Measurements from ENCODE around the gene CTNNA2. TPM values are rescaled to one million over a fixed set of nuclear protein-coding genes. Genes with fewer than 3 reads are reported as not detected.

Gene CTNNA2
- total and polyA plus RNA-seq, 2 of the 8 experiments (the other 6 are each of a cell fraction or from before 2014, with no cell fraction given): 3.9 to 9.0 TPM

DNA sequence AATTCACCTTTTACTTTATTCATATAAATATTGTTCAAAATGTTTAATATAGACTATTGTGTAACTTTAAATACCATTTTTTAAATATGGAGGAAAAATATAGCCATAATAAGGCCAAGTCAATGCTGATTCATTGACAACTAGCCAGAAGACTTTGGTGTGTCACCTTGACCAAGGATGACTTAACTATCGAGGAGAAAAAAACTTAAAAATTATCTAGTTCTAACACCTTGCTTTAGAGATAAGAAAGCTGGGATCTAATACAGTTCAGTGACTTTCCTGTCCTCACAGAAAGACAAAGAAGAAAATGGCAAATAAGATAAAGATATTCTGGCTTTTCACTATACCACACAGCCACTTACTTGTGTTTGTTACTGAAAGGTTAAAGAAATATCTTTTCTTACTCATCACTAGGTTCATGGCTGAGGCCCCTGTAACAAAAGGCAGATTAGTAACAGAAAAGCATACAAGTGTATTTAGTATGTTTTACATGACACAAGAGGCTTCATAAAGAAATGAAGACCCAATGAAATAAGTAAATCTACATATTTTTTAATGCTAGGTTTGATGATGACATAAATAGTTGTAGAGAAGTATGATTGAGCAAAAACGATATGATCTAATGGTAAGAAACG, 857.6 kb downstream of the CTNNA2 start:
- no peak overlapping the region for H3K27ac ChIP-seq (ENCODE audit: low read depth, low read length)
- H3K23ac ChIP-seq (ENCODE audit: insufficient read length): no peak overlapping the region
- H3K18ac ChIP-seq (ENCODE audit: extremely low read depth, low read length): no peak overlapping the region
- no peak overlapping the region for H4K8ac ChIP-seq (ENCODE audit: extremely low read depth, insufficient read depth, low read length)
- peaks cover 0 to 4% (median 0%) of the 10 kb centered on the region in 4 experiments; a peak in 1 of 7 replicates for H3K4me1 ChIP-seq (replicated peaks in 1 of 4; ENCODE audit: control insufficient read depth in 3 of 4, insufficient read depth in 4 of 4, low read length in 3 of 4)
- no peak overlapping the region for H2BK20ac ChIP-seq (ENCODE audit: low read length)
- FAIRE-seq: no peak
- no peaks in the 10 kb centered on the region for H3K23me2 ChIP-seq (ENCODE audit: low read depth, low read length)
- no peak overlapping the region for H4K91ac ChIP-seq (replicated peaks; ENCODE audit: insufficient read length, low read length)
- H3K56ac ChIP-seq (replicated peaks; ENCODE audit: insufficient read length, low read depth, low read length): no peak overlapping the region
- H2AFZ ChIP-seq (ENCODE audit: low read length): no peak overlapping the region
- DNase-seq (ENCODE audit: low read depth in 1 of 2, low spot score in 2 of 2): no peak
- no peak overlapping the region for H2AK5ac ChIP-seq (ENCODE audit: low read depth, low read length)
- H3K4me2 ChIP-seq (ENCODE audit: insufficient read depth in 1 of 2, low read depth in 2 of 2, low read length in 2 of 2): no peak overlapping the region
- H4K20me1 ChIP-seq (replicated peaks in 1 of 2; ENCODE audit: control insufficient read depth in 1 of 2, insufficient read depth in 2 of 2, low read length in 2 of 2): no peaks in the 10 kb centered on the region
- H3K36me3 ChIP-seq (ENCODE audit: control insufficient read depth in 2 of 4, insufficient read depth in 4 of 4, low read length in 3 of 4): no peaks in the 10 kb centered on the region
- no peaks in the 10 kb centered on the region for H3K79me1 ChIP-seq (ENCODE audit: low read depth, low read length)
- peaks cover 0 to 1% (median 0%) of the 10 kb centered on the region in 4 experiments; a peak in 2 of 7 replicates for H3K27me3 ChIP-seq (replicated peaks in 1 of 4; ENCODE audit: control insufficient read depth in 3 of 4, extremely low read depth in 1 of 4, insufficient read depth in 3 of 4, low read length in 3 of 4)
- H2BK5ac ChIP-seq (ENCODE audit: low read depth, low read length): no peak overlapping the region
- no peak overlapping the region for H2BK15ac ChIP-seq (ENCODE audit: low read length)
- no peak overlapping the region for H2BK12ac ChIP-seq (ENCODE audit: low read depth, low read length)
- ChIA-PET CTCF (ENCODE audit: partially characterized antibody) (no interaction called here), POLR2A (ENCODE audit: partially characterized antibody) (no interaction called here)
- H3K9ac ChIP-seq (replicated peaks in 1 of 4; ENCODE audit: extremely low read depth in 1 of 4, low read depth in 3 of 4, low read length in 3 of 4): no peak overlapping the region
- no peak overlapping the region for H2BK120ac ChIP-seq (replicated peaks; ENCODE audit: low read depth, low read length)
- no peak overlapping the region for H3K14ac ChIP-seq (ENCODE audit: insufficient read length)
- H3K9me3 ChIP-seq (ENCODE audit: insufficient read depth in 2 of 2, low read depth in 1 of 2, low read length in 1 of 2): no peaks in the 10 kb centered on the region
- no peak overlapping the region for H3K4me3 ChIP-seq (ENCODE audit: extremely low read depth in 1 of 4, insufficient read depth in 2 of 4, low read depth in 3 of 4, low read length in 4 of 4)
- 92% methylated on average over 3 of the region's 3 CpGs; no CpG with 5 or more reads in 1 of the 2 experiments for WGBS, 2 experiments (ENCODE audit: extremely low coverage in 1 of 2, insufficient coverage in 1 of 2, insufficient read length in 1 of 2, insufficient replicate concordance in 2 of 2, low coverage in 1 of 2, low lambda C conversion rate in 2 of 2, missing lambda C conversion rate in 1 of 2)
- no peak overlapping the region for H3K4ac ChIP-seq (replicated peaks; ENCODE audit: insufficient read length, low read depth, low read length)
- no peak overlapping the region for H4K5ac ChIP-seq (ENCODE audit: insufficient read length, low read depth, low read length)
- no peaks in the 10 kb centered on the region for H3K79me2 ChIP-seq (ENCODE audit: control insufficient read depth in 1 of 2, insufficient read depth in 2 of 2, low read length in 2 of 2)
- TF ChIP-seq JUN (IDR thresholded peaks at IDR 0.05; ENCODE audit: low read depth, low read length): no peak
- no peak for TF ChIP-seq SRF (IDR thresholded peaks at IDR 0.05; ENCODE audit: low read depth, low read length)
- no peak for TF ChIP-seq KDM5A (IDR thresholded peaks at IDR 0.05; ENCODE audit: low read length)
- TF ChIP-seq HDAC6 (IDR thresholded peaks at IDR 0.05; ENCODE audit: low read depth, low read length): no peak
- no peak for TF ChIP-seq PHF8 (conservative IDR thresholded peaks at IDR 0.05; ENCODE audit: low read depth, low read length)
- no peak for TF ChIP-seq CBX5 (IDR thresholded peaks at IDR 0.05; ENCODE audit: low read depth, low read length)
- no peak for TF ChIP-seq TAF1 (IDR thresholded peaks at IDR 0.05; ENCODE audit: low read depth, low read length)
- TF ChIP-seq CBX8 (IDR thresholded peaks at IDR 0.05; ENCODE audit: borderline replicate concordance, low read depth, low read length): no peak
- TF ChIP-seq E2F6 (IDR thresholded peaks at IDR 0.05): no peak
- TF ChIP-seq TEAD4 (IDR thresholded peaks at IDR 0.05; ENCODE audit: low read depth, low read length): no peak
- no peak for TF ChIP-seq EZH2 (IDR thresholded peaks at IDR 0.05; ENCODE audit: low read depth, low read length, severe bottlenecking)
- no peak for TF ChIP-seq SIRT6 (IDR thresholded peaks at IDR 0.05; ENCODE audit: low read length)
- TF ChIP-seq SP4 (IDR thresholded peaks at IDR 0.05; ENCODE audit: low read length): no peak
- TF ChIP-seq GABPA (IDR thresholded peaks at IDR 0.05; ENCODE audit: borderline replicate concordance, insufficient read depth, low read length): no peak

Data from H1 (cell line).